Adrenal gland (tissue), 12 donors: ENCODE measurements around the gene PLAC8L1. TPM values are rescaled to one million over a fixed set of nuclear protein-coding genes. Genes with fewer than 3 reads are reported as not detected.

Experiments
- DNase-seq, 7 donors: peaks; one replicate each; pipeline ENCODE4 v3.0.0-alpha.2; 2019 to 2020
- H3K27ac ChIP-seq, 5 donors: fragments of 200-600 bp; sonication (generic) in 4 of 5; 1 replicate in 3 of 5; 2 replicates in 2 of 5; pipeline versions ENCODE4 v1.5.1 to v1.8.0; 2016 to 2020; ENCODE audit warnings: mild to moderate bottlenecking in 1 of 5
- H3K27me3 ChIP-seq: fragments of 200-600 bp; 2 replicates; pipeline ENCODE4 v1.8.0; 2021
- H3K36me3 ChIP-seq, 2 donors: fragments of 200-600 bp; replicated peaks in 1 of 2; 1 replicate in 1 of 2; 2 replicates in 1 of 2; pipeline versions ENCODE4 v1.5.1 to v1.8.0; 2018 to 2022
- H3K4me1 ChIP-seq, 2 donors: fragments of 200-600 bp; replicated peaks in 1 of 2; 1 replicate in 1 of 2; 2 replicates in 1 of 2; pipeline versions ENCODE4 v1.5.1 to v1.8.0; 2018 to 2021
- H3K4me3 ChIP-seq, 4 donors: fragments of 200-600 bp; sonication (generic) in 3 of 4; one replicate each; pipeline ENCODE4 v1.5.1; 2016 to 2018
- H3K9me3 ChIP-seq, 3 donors: fragments of 200-600 bp; sonication (generic) in 1 of 3; replicated peaks in 1 of 3; 1 replicate in 2 of 3; 2 replicates in 1 of 3; pipeline versions ENCODE4 v1.5.1 to v1.8.0; 2016 to 2021
- CTCF ChIP-seq, 6 experiments: fragments of 450-650 bp in 4 of 6; fragments of 200-600 bp in 2 of 6; sonication (generic) in 1 of 6; IDR thresholded peaks; 1 replicate in 5 of 6; 2 replicates in 1 of 6; pipeline versions ENCODE4 v1.5.1 to v1.8.0; 2016 to 2021; ENCODE audit warnings: antibody characterized with exemption in 6 of 6, mild to moderate bottlenecking in 2 of 6, moderate library complexity in 1 of 6
- POLR2A ChIP-seq, 2 donors: fragments of 450-650 bp; IDR thresholded peaks; one replicate each; pipeline ENCODE4 v1.6.1; 2017; ENCODE audit warnings: antibody characterized with exemption in 2 of 2, mild to moderate bottlenecking in 2 of 2, moderate library complexity in 1 of 2
- WGBS, 4 donors: extraction: QIAGEN DNeasy Blood & Tissue Kit in 2 of 4; methylation state at CpG; one replicate each; pipeline versions ENCODE4 v1.1.5 to v1.1.7; 2013 to 2017; 5-methylcytosine and 5-hydroxymethylcytosine counted together
- intact Hi-C, 2 donors: fragments of 100-400 bp; cut with DNase I; formaldehyde crosslinking; loops; one replicate each; pipeline versions ENCODE4 v1.14.1 to v1.15.0; 2022 to 2023
- polyA plus RNA-seq, 3 donors: library from polyadenylated mRNA; stranded (reverse); fragments of 200-250 nt in 2 of 3; fragments of 350-450 nt in 1 of 3; fragmentation: Illumina TruSeq in 1 of 3; extraction: RNeasy Lipid Tissue Mini Kit (QIAGEN cat#74804) in 1 of 3; gene quantifications; one replicate each; pipeline ENCODE4 v1.2.3, GENCODE V29; 2013 to 2014
- total RNA-seq, 9 donors: library from RNA; depleted of rRNA in 4 of 9; stranded (reverse); fragments of >200 nt in 4 of 9; fragments of 120-200 nt in 1 of 9; fragmentation: NEBNext Ultra II Directional in 1 of 9; extraction: Animal tissue kit (Norgen Biotek cat#: 25700) in 1 of 9; gene quantifications; one replicate each; pipeline versions ENCODE4 v1.1.0 to v1.2.4, GENCODE V29; 2013 to 2023
- donor health status: healthy with polysubstance abuse.
- donor health status: Bipolar disorder and iron deficiency.
- donor health status: DM: yes; HTN: yes; CAD: no.
- donor health status: DM: no; HTN: no; CAD: no.
- donor health status: DM: no; HTN: no; CAD: no.
- donor health status: DM: yes; HTN: yes; CAD: no.

PLAC8L1 gene
- total and polyA plus RNA-seq, 12 donors: 0.37 to 1.2 (median 0.97) TPM; not detected in 7

GRCh38 chr5:146107901-146108300 is 2.5 kb upstream of the PLAC8L1 start:
- no peak for DNase-seq
- Histone ChIP-seq H3K36me3 (peaks cover 0 to 8% of the 10 kb centered on the region in 2 donors), H3K4me3 (no peak overlapping the region), H3K9me3 (no peaks in the 10 kb centered on the region), H3K27ac (no peak overlapping the region), H3K4me1 (no peaks in the 10 kb centered on the region), H3K27me3 (no peaks in the 10 kb centered on the region)
- WGBS, 4 donors: 30 to 78% (median 44%) methylated on average over 1 of the region's 1 CpG
- no peak for TF ChIP-seq CTCF (IDR thresholded peaks at IDR 0.05)
- intact Hi-C loops: no loop called here

GRCh38 chr5:146103594-146103993 is 1.8 kb downstream of the PLAC8L1 start:
- Histone ChIP-seq H3K27me3 (no peaks in the 10 kb centered on the region), H3K4me1 (no peaks in the 10 kb centered on the region), H3K27ac (no peak overlapping the region), H3K36me3 (no peaks in the 10 kb centered on the region), H3K4me3 (no peak overlapping the region), H3K9me3 (no peaks in the 10 kb centered on the region)
- intact Hi-C loops: no loop called here
- DNase-seq: no peak
- TF ChIP-seq POLR2A (IDR thresholded peaks at IDR 0.05) (no peak), CTCF (IDR thresholded peaks at IDR 0.05) (no peak)
- 0 to 89% (median 71%) methylated on average over 1 of the region's 1 CpG for WGBS, 4 donors

- Histone ChIP-seq H3K9me3 (no peaks in the 10 kb centered on the region), H3K4me1 (no peaks in the 10 kb centered on the region), H3K4me3 (no peak overlapping the region), H3K27me3 (no peaks in the 10 kb centered on the region), H3K36me3 (no peaks in the 10 kb centered on the region), H3K27ac (no peak overlapping the region)
- 74 to 86% (median 78%) methylated on average over 2 of the region's 2 CpGs for WGBS, 4 donors
- intact Hi-C loops: no loop called here
- no peak for DNase-seq
- no peak for TF ChIP-seq CTCF (IDR thresholded peaks at IDR 0.05)
- no peak for TF ChIP-seq POLR2A (IDR thresholded peaks at IDR 0.05)
Measured at GRCh38 chr5:146101646-146102045, 3.7 kb downstream of the PLAC8L1 start.

GRCh38 chr5:146098047-146098446 is 7.3 kb downstream of the PLAC8L1 start:
- intact Hi-C loops: no loop called here
- H3K4me3 ChIP-seq: no peak overlapping the region
- 80 to 91% (median 85%) methylated on average over 6 of the region's 6 CpGs for WGBS, 4 donors
- no peak overlapping the region for H3K27ac ChIP-seq
- H3K4me1 ChIP-seq: no peaks in the 10 kb centered on the region
- TF ChIP-seq POLR2A (IDR thresholded peaks at IDR 0.05): no peak
- TF ChIP-seq CTCF (IDR thresholded peaks at IDR 0.05): no peak
- DNase-seq: no peak
- H3K36me3 ChIP-seq: no peaks in the 10 kb centered on the region
- no peaks in the 10 kb centered on the region for H3K9me3 ChIP-seq
- no peaks in the 10 kb centered on the region for H3K27me3 ChIP-seq
